Amygdala (tissue), 56 donors: ENCODE results near the gene HNRNPU.
"Not testable (repeated sequence)": the region's sequence is repeated elsewhere in the genome, so short reads cannot be mapped to it uniquely, and the experiment has no call there.

Experiments
- DNase-seq, 56 donors: peaks; one replicate each; lab custom pipeline; 2025; lab: John Stamatoyannopoulos, UW

Gene HNRNPU

DNA sequence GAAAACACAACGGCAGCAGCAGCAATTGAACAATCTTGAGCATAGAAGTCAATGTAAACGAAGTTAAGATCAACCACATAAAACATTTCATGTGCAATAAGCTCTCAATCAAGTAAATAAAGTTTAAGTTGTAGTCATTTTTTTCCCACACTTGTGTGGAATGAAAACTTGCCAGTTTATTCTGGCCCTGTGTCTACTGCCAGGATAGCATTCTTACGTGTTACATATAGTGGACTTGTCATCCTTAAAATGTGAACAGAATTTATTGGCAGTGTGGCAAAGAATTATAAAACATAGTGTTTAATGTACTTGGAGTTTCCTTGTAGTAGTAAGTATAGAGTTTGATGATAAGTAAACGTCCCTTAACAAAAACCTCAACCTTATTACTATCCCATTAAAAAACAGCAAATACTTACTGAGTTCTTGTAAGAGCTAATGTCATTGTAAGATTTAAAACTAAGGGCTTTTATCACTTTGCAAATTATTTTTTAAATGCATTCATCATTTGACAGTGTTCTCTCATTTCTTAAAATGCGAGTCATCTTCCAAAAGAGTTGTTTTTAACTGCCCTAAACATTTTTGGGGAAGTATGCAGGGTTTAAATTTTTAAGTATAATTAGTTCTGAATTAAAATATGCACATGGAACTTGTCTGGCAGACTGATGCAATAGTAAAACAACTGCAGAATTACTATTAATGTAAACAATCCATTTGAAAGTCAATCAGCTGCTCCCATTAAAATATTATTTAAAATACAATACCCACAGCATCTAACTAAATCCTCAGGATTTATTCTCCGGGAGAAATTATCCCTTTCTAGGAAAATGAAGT is 21.0 kb downstream of the HNRNPU start:
- no peak for DNase-seq

DNA sequence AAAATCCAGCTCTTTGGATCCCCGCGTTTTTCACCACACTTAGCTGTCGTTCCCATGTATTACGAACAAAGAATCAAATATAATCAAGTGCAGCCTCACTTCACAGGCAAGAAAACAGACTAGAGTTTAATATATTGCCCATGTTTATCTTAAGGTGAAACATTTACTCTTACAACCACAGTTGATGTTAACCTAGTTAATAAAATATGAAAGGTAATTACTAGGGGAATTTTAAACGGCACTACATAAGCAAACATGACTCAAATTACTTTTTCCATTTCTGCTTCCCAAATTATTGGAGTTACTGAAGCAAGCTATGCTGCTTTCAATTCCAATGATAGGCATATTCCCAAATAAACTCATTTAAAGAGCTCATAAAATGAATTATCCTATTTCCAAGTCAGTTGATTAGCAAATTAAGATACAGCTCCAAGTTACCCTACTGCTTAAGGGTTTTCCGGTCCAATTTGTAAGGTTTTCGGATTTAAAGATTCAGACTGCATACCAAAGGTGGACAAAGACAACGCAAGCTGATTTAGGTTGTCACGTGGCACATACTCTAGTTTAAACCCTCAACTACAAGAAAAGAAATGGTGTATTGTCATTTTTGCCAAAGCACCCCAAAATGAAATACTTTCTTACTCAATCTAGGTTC is 22.9 kb downstream of the HNRNPU start:
- no peak for DNase-seq

DNA sequence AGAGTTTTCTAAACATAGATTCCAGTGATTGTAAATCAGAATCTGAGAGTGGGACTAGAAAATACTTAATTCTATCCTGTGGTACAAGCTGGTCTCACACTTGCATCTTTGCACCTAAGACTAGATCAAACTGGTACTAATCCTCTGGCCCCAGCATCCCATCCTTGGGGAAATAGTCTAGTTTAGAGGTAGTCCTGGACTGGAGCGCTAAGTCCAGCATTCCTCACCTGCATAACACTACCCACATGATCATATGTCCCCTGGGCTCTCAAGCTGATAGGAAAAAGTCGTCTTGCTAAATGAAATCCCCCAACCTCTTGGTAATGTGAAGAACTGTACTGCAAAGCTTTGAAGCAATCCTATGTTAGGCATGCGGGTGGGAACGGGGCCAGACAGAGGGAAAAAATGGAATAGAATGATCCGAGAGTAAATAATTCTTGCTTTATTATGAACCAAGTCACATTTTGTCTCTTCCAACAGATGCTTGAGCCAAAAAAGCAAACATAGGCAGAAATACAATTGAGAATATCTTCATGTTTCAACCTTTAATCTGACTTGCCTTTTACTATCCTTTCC is 24.0 kb downstream of the HNRNPU start:
- no peak for DNase-seq

DNA sequence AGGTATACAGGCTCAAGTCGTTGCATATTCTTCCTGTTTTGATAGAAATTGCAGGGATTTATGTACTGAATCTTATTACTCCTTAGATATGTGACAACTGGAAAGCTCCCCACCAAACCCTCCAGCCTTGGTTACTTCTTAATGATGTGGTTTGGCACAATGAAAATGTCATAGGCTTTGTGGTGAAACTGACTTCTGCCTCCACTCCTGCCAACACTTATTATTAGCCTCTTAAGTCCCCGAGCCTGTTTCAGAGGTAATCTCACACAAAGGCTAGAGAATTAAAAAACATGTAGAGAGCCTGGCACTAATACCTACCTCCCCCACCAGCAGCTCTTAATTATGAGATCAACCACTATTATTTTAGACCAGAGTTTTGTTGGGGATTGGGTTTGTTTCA is 24.7 kb downstream of the HNRNPU start:
- DNase-seq = no peak

DNA sequence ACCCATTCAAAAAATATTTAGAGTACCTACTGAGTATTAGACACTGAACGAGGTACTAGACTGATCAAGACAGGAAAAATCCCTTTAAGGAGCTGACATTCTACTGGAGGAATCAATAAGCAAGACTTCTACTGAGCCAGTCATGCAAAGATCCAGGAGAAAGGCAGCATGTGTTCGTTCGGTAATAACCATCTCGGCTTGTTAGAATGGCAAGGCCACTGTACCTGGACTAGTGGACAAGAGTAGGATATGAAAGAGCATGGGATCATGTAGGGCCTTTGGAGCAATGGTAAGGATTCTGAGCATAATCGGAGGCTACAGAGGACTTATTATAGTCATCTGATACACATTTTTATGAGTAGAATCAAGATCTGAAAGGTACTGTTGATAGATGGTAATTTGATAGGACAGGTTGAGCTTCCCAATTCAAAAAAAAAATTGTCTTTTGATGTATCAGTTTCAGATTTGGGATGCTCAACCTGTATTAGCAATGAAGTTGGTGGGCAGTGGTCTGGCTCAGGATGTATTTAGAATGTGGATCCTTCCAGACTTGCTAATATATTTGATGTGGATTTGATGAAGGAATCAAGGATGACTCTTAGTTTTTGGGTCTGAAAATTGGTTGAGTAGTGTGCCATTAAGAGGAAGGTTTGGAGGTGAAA is 26.6 kb downstream of the HNRNPU start:
- DNase-seq = no peak

DNA sequence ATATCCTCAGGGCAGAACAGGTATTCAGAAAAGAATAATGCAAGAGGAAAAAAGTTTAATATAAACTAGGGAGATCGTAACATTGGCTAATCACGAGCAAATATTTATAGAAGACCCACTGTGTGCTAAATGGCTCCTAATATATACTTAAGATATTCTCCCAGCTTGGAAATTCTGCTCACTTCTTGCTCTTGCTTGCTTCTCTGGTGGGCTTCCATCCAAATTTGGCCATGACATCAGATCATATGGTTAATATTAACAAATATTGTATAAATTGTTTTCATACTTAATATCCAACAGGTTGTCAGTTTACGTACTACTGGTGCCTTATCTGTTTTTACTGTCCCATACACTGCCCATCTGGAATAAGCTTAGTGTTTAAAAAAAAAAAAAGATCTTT is 27.8 kb downstream of the HNRNPU start:
- no peak for DNase-seq

DNA sequence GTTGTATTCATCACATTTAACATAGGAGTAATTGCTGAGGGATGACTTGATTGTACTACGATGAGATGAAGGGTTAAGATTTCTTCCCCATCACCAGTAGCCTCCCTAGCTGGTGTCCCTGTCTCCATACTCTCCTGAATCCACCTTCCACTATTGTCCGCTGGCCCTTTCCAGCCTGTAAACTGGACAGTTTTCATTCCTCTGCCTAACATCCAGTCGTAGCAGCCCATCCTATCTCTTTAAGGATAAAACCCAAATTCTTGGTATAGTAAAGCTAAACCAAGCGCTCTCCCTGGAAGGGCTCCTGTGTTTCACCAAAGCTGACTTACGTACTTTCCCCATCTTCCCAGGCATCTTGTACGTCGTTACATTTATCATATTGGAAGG is 28.2 kb downstream of the HNRNPU start:
- DNase-seq = peak in 9 of 56 donors; percentile 7 to 32 (median 19)

DNA sequence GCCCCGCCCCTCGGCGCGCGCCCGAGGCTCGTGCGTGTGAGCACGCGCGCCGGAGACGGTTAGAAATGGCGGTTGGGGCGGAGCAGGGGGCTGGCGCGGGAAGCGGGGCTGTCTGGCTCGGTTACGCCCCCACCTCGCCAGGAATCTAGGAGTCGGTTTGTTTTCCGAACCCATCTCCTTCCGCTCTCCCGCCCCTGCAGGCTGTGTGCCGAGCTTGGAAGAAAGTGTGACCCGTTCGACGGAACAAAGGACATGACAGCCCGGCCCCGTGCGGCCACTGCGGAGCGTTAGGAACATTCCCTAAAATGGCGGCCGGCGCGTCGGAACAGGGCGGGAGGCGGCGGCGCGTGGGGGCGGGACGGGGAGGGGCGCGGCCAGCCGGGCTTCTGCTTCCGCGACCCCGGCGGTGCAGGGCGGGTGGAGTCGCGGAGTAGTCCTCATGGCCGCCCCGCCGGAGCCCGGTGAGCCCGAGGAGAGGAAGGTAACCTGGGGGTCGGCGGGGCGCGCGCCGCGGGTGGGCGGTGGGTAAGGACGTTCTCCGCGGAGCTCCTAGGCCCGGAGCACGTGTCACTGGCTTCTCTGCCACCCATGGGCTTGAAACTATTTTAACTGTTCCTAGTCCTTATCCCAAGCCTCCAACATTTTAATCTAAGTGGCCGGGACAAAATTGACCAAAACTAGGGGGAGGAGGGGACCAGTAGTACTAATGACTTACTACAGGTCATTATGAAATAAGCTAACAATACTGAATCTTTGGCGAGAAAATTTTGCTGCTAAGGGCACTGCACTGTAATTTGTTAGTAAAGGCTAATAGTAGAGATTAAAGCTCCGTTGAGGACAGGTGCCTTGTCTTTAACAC is 28.8 kb downstream of the HNRNPU start, which contains the start of gene COX20:
Gene COX20, plus strand, starts transcription at position 383 of the 859 bp plus-strand sequence. Its CDS starts 57 bp downstream, at position 440.
- DNase-seq = peak in 54 of 56 donors; percentile 64 to 99 (median 90)

DNA sequence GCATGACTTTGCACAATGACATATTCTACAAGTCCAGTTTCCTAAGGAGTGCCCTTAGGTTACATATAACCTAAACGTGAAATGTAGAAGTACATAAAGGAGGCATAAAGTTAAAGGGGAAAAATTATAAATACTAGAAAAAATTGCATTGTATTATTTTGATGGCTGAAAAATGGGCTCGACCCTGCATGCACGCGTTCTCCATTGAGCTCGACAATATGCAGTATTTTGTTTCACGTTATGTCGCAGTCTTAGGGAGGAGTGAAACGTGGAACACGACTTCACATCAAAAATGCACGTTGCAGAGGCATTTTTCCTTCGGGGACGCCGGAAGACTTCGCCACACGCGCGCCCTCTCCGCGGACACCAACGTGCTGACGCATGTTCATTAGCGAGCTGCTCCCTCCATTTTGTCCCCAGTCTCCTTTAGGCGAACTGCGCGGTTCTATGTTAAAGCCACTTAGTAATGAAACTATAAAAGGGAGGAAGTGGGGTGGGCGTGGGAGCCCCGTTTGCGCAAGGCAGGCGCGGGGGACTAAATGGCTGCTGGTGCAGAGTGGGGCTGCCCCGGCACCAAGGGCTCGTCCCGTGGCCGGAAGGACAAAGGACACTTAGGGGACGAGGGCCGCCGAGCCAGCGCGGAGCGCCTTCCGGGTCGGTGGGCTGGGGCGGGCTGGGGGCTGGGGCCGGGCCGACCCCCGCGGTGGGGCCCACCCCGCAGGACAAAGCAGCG is 29.6 kb downstream of the HNRNPU start:
- DNase-seq = peak in 47 of 56 donors; percentile 18 to 98 (median 89)

DNA sequence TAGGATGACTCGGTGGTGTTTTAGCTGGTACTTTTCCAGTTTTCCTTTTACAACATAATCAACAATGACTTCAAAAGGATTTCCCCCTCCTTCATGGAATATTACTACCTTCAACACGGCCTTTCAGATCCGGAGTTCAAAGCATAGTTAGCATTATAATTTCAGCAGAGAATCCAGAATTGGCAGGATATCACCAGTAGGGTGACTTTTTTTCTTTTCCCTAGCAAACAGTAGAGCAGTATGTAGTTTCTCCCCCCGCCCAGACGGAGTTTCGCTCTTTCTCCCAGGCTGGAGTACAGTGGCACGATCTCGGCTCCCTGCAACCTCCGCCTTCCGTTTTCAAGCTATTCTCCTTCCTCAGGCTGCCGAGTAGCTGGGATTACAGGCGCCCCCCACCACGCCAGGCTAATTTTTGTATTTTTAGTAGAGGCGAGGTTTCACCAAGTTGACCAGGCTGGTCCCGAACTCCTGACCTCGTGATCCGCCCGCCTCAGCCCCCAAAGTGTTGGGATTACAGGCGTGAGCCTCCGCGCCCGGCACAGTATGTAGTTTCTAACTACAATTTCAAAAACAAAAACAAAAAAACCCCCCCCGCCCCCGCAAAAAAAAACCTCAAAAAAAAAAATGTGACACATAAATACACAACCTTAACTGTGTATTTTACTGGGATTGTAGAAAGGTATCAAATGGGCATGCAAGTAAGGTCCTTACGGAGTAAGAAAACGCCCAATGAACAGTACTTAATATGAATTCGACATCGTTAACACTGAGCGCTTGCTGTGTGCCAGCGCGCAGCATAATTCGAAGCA is 30.4 kb downstream of the HNRNPU start:
- DNase-seq = peak in 37 of 56 donors; percentile 5 to 71 (median 34)

DNA sequence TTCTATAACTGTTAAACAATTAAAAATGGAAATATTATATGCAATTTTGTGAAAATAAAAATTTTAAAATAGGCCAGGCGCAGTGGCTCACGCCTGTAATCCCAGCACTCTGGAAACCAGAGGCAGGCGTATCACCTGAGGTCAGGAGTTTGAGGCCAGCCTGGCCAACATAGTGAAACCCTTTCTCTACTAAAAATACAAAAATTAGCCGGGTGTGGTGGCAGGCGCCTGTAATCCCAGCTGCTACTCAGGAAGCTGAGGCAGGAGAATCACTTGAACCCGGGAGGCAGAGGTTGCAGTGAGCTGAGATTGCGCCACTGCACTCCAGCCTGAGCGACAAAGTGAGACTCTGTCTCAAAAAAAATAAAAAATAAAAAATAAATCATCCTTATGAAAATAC is 31.1 kb downstream of the HNRNPU start:
- not testable (repeated sequence) for DNase-seq

DNA sequence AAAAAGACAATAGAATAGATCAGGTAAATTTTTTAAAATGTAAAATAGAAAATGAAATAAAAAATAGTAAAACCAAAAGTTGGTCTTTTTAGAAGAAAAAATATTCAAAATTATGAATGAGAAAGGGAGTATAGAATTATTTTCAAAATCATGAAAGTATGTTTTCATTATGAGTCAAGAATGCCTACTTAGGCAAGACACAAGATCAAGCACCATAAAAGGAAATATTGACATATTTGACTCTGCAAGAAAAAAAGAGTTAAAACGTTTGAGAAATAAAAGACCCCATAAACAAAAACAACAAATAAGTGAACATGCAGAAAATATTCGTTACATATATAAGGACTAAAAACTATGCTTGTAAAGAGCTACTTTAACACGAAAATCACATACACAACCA is 33.7 kb downstream of the HNRNPU start:
- no peak for DNase-seq

DNA sequence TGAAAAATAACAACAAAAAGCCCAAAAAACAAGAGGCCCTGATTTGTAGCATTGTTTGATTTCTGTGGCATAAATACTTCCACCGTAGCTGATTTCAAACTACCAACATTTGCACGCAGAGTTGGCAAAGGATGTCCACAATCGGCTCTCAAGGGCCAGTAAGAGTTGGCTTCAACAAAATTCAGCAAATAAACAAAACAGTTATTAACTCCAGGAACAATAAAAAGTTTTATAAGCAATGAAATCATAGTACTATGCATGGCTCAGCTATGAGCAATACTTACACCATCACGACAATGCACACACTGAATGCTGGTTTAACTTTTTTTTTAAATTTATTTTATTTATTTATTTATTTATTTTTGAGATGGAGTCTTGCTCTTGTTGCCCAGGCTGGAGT is 37.6 kb downstream of the HNRNPU start:
- DNase-seq = no peak

DNA sequence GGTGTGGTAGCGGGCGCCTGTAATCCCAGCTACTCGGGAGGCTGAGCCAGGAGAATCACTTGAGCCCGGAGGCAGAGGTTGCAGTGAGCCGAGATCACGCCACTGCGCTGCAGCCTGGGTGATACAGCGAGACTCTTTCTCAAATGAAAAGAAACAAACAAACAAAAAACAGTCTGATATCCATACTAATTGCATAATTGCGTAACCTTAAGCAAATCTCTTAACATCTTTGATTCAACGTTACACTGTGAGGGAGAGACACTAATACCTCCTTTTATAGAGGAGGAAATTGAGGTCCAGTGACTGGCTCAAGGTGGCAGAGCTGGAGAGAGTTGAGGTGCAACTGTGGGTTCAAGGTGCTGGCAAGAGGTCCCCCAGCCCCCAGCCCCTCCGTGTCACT is 41.5 kb downstream of the HNRNPU start:
- no peak for DNase-seq

DNA sequence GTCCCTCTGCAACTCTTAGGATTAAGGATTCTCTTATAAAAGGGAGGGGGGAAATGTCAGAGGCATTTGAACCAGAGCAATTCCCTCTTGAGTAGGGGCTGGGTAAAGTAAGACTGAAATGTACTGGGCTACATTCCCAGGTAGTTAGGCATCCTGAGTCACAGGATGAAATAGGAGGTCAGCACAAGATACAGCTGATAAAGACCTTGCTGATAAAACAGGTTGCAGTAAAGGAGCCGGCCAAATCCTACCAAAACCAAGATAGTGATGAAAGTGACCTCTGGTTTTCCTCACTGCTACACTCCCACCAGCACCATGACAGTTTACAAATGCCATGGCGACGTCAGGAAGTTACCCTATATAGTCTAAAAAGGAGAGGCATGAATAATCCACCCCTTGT is 43.2 kb downstream of the HNRNPU start:
- no peak for DNase-seq

DNA sequence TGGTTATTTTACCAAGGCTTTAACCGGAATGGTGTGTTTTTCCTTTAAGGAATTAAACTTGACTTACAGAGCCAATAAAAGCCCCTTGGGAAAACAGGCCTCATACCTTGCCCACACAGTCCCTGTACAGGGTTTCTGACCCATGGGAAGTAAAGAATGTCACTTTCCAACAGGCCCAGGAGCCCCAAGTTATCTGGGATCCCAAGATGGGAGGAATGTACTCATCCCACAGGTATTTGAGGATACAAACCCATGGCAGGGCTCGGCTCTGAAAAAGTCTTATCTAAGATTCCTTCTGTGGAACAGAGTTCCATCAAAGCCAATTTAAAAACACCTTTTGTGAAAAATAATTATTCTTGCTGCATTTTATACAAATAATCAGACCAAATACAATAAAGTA is 44.2 kb downstream of the HNRNPU start:
- no peak for DNase-seq

DNA sequence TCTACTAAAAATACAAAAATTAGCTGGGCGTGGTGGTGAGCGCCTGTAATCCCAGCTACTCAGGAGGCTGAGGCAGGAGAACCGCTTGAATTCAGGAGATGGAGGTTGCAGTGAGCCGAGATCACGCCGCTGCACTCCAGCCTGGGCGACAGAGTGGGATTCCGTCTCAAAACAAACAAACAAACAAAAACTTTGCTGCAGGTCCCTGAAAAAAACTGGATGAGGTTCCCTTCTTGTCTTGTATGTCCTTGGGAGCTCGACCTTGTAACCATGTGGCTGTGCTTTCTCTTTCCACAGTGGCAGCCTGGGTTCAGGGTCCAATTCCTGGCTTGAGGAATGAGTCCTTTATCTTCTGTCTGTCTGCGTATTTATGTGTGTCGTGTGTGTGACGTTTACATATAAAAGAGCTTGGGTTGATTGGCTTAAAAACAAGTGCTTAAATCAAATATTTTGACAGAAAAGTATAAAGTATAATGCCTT is 46.9 kb downstream of the HNRNPU start:
- DNase-seq = no peak

DNA sequence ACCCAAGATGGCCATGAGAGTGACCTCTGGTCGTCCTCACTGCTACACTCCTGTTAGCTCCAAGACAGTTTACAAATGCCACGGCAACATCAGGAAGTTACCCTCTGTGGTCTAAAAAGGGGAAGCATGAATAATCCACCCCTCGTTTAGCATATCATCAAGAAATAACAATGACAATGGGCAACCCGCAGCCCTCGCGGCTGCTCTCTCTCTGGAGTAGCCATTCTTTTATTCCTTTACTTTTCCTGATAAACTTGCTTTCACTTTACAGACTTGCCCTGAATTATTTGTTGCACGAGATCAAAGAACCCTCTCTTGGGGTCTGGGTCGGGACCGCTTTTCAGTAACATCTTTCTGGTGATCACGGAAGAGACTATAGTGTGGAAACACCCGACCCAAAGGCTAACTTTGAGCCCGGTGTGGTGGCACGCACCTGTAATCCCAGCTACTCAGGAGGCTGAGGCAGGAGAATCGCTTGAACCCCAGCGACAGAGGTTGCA is 48.7 kb downstream of the HNRNPU start:
- DNase-seq = no peak
